Measurements from ENCODE around the gene DDX39A.

DDX39A gene

GRCh38 chr19:14450876-14451275 is 31.7 kb upstream of the DDX39A start:
- Histone ChIP-seq H3K27ac (ENCODE audit: low read depth, low read length) (no peak overlapping the region), H3K4me1 (ENCODE audit: control insufficient read depth in 1 of 2, insufficient read depth in 2 of 2, low read length in 2 of 2) (no peaks in the 10 kb centered on the region), H3K4me3 (ENCODE audit: low read depth, low read length) (no peak overlapping the region), H2AK5ac (ENCODE audit: low read length) (no peak overlapping the region), H2BK120ac (ENCODE audit: insufficient read depth, low read length, poor library complexity) (no peak overlapping the region), H4K12ac (ENCODE audit: low read depth, low read length) (no peak overlapping the region), H3K4me2 (ENCODE audit: low read length) (no peak overlapping the region), H3K9me3 (ENCODE audit: insufficient read depth, low read depth, low read length) (peaks cover 6% of the 10 kb centered on the region), H3K9ac (ENCODE audit: low read length) (no peak overlapping the region), H3K4ac (ENCODE audit: low read depth, low read length) (no peak overlapping the region), H3K18ac (ENCODE audit: low read length) (no peak overlapping the region), H4K8ac (ENCODE audit: low read depth, low read length) (no peak overlapping the region), H2BK5ac (ENCODE audit: low read depth, low read length, poor library complexity) (no peak overlapping the region), H3K79me2 (ENCODE audit: control insufficient read depth, insufficient read depth, low read length, poor library complexity) (no peaks in the 10 kb centered on the region), H3K27me3 (ENCODE audit: insufficient read depth, low read length) (no peaks in the 10 kb centered on the region), H2AFZ (ENCODE audit: insufficient read depth, low read length, poor library complexity) (no peak overlapping the region), H3K79me1 (ENCODE audit: low read length) (no peaks in the 10 kb centered on the region), H2BK12ac (ENCODE audit: low read length) (no peak overlapping the region), H4K91ac (ENCODE audit: low read depth, low read length) (no peak overlapping the region), H3K14ac (ENCODE audit: low read length) (no peak overlapping the region), H3K23ac (ENCODE audit: low read length) (no peak overlapping the region), H3K36me3 (ENCODE audit: control insufficient read depth in 1 of 2, insufficient read depth in 2 of 2, low read length in 2 of 2) (peaks cover 14 to 20% of the 10 kb centered on the region in 2 experiments)
- no peak for DNase-seq
- WGBS (ENCODE audit: extremely low coverage, insufficient coverage, insufficient read length): no CpG with 5 or more reads among the region's 19 CpGs

DNA sequence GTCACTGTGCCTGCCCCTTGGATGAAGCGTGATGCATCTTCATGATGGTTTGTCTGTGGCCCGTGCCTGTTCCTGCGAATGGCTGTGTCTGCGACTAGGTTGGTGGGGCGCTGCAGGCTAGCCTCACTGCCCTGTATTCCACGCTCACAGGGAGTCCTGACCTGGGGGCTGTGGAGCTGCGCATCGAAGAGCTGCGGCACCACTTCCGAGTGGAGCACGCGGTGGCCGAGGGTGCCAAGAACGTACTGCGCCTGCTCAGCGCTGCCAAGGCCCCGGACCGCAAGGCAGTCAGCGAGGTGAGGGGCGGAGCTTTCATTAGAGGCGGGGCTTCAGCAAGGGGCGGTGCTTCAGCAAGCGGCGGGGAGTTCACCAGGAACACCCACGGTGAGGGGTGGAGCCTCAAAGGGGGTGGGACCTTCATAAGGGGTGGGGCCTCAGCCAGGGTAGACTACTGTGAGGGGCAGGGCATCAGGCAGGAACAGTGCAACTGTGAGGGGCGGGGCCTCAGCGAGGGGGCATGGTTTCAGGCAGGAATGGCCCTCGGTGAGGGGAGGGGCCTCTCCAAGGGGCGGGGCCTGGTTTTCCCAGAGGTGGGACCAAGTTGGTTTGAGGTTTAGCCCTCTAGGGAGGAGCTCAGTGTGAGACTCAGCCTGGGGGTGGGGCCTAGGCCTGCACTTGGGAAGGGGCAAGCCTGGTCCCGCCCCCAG is 31.2 kb upstream of the DDX39A start:
- Histone ChIP-seq H3K4me1 (ENCODE audit: control insufficient read depth in 1 of 2, insufficient read depth in 2 of 2, low read length in 2 of 2) (no peaks in the 10 kb centered on the region), H3K4me3 (ENCODE audit: low read depth, low read length) (no peak overlapping the region), H4K8ac (ENCODE audit: low read depth, low read length) (no peak overlapping the region), H3K79me2 (ENCODE audit: control insufficient read depth, insufficient read depth, low read length, poor library complexity) (no peaks in the 10 kb centered on the region), H4K91ac (ENCODE audit: low read depth, low read length) (no peak overlapping the region), H2BK120ac (ENCODE audit: insufficient read depth, low read length, poor library complexity) (no peak overlapping the region), H3K23ac (ENCODE audit: low read length) (no peak overlapping the region), H3K9ac (ENCODE audit: low read length) (no peak overlapping the region), H2AK5ac (ENCODE audit: low read length) (no peak overlapping the region), H3K9me3 (ENCODE audit: insufficient read depth, low read depth, low read length) (peaks cover 6% of the 10 kb centered on the region), H3K4ac (ENCODE audit: low read depth, low read length) (no peak overlapping the region), H3K14ac (ENCODE audit: low read length) (no peak overlapping the region), H3K27ac (ENCODE audit: low read depth, low read length) (no peak overlapping the region), H3K18ac (ENCODE audit: low read length) (no peak overlapping the region), H3K27me3 (ENCODE audit: insufficient read depth, low read length) (no peaks in the 10 kb centered on the region), H2BK5ac (ENCODE audit: low read depth, low read length, poor library complexity) (no peak overlapping the region), H4K12ac (ENCODE audit: low read depth, low read length) (no peak overlapping the region), H3K79me1 (ENCODE audit: low read length) (no peaks in the 10 kb centered on the region), H2BK12ac (ENCODE audit: low read length) (no peak overlapping the region), H2AFZ (ENCODE audit: insufficient read depth, low read length, poor library complexity) (no peak overlapping the region), H3K4me2 (ENCODE audit: low read length) (no peak overlapping the region), H3K36me3 (ENCODE audit: control insufficient read depth in 1 of 2, insufficient read depth in 2 of 2, low read length in 2 of 2) (peaks cover 14 to 20% of the 10 kb centered on the region in 2 experiments)
- DNase-seq: peak in 1 of 2 donors; percentile 44
- WGBS (ENCODE audit: extremely low coverage, insufficient coverage, insufficient read length): no CpG with 5 or more reads among the region's 30 CpGs

DNA sequence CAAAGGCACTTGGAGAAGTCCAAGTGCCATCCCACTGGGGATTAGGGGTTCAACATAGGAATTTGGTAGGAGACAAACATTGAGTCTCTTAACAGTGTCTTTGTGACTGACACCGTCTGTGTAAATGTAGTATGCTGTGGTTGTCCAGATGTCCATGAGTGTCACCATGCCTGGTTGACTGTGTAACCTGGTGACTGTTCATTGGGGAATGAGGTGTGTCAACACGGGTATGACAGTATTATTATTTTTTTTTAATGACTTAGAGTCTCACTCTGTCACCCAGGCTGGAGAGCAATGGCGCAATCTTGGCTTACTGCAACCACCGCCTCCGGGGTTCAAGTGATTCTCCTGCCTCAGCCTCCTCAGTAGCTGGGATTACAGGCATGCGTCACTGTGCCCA is 30.2 kb upstream of the DDX39A start:
- Histone ChIP-seq H3K4me2 (ENCODE audit: low read length) (no peak overlapping the region), H3K9me3 (ENCODE audit: insufficient read depth, low read depth, low read length) (peaks cover 6% of the 10 kb centered on the region), H4K8ac (ENCODE audit: low read depth, low read length) (no peak overlapping the region), H3K27ac (ENCODE audit: low read depth, low read length) (no peak overlapping the region), H3K18ac (ENCODE audit: low read length) (no peak overlapping the region), H3K27me3 (ENCODE audit: insufficient read depth, low read length) (no peaks in the 10 kb centered on the region), H2BK5ac (ENCODE audit: low read depth, low read length, poor library complexity) (no peak overlapping the region), H3K4me3 (ENCODE audit: low read depth, low read length) (no peak overlapping the region), H3K14ac (ENCODE audit: low read length) (no peak overlapping the region), H3K4me1 (ENCODE audit: control insufficient read depth in 1 of 2, insufficient read depth in 2 of 2, low read length in 2 of 2) (no peaks in the 10 kb centered on the region), H2BK120ac (ENCODE audit: insufficient read depth, low read length, poor library complexity) (no peak overlapping the region), H2AK5ac (ENCODE audit: low read length) (no peak overlapping the region), H3K9ac (ENCODE audit: low read length) (no peak overlapping the region), H3K79me2 (ENCODE audit: control insufficient read depth, insufficient read depth, low read length, poor library complexity) (no peaks in the 10 kb centered on the region), H2AFZ (ENCODE audit: insufficient read depth, low read length, poor library complexity) (no peak overlapping the region), H3K79me1 (ENCODE audit: low read length) (no peaks in the 10 kb centered on the region), H4K12ac (ENCODE audit: low read depth, low read length) (no peak overlapping the region), H3K36me3 (ENCODE audit: control insufficient read depth in 1 of 2, insufficient read depth in 2 of 2, low read length in 2 of 2) (peaks cover 18 to 24% of the 10 kb centered on the region in 2 experiments), H4K91ac (ENCODE audit: low read depth, low read length) (no peak overlapping the region), H3K4ac (ENCODE audit: low read depth, low read length) (no peak overlapping the region), H2BK12ac (ENCODE audit: low read length) (no peak overlapping the region), H3K23ac (ENCODE audit: low read length) (no peak overlapping the region)
- peak; percentile 90 to 92 for DNase-seq
- WGBS (ENCODE audit: extremely low coverage, insufficient coverage, insufficient read length): no CpG with 5 or more reads among the region's 6 CpGs

DNA sequence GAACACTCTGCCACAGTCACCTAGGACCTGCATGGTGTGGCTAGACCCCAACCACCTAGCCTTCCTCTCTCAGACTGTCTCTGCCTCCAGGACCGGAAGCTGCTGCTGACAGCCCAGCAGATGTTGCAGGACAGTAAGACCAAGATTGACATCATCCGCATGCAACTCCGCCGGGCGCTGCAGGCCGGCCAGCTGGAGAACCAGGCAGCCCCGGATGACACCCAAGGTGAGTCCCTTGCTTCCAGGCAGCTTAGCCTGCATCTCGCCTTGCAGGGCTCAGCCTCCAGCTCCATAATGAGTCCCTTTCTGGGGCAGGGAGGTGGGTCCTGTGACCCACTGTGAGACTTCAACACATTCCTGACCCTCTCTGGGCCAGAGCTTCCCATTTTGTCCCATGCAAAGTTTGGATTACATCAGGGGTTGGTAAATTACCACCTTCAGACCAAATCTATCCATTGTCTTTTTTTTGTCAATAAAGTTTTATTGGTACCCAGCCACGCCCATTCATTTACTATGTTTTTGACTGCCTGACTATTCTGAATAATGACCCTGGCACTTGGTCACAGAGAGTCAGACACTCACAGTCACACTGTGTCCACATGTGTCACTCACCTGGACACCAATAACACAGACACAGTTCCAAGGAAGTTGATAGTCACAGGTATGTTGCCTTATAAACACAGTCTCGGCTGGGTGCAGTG is 27.3 kb upstream of the DDX39A start:
- no peak overlapping the region for H3K4me3 ChIP-seq (ENCODE audit: low read depth, low read length)
- no peaks in the 10 kb centered on the region for H3K27me3 ChIP-seq (ENCODE audit: insufficient read depth, low read length)
- peaks cover 14% of the 10 kb centered on the region for H3K9me3 ChIP-seq (ENCODE audit: insufficient read depth, low read depth, low read length)
- H4K8ac ChIP-seq (ENCODE audit: low read depth, low read length): no peak overlapping the region
- H3K36me3 ChIP-seq (ENCODE audit: control insufficient read depth in 1 of 2, insufficient read depth in 2 of 2, low read length in 2 of 2): peaks cover 35 to 42% of the 10 kb centered on the region in 2 experiments
- H3K27ac ChIP-seq (ENCODE audit: low read depth, low read length): no peak overlapping the region
- no peaks in the 10 kb centered on the region for H3K4me1 ChIP-seq (ENCODE audit: control insufficient read depth in 1 of 2, insufficient read depth in 2 of 2, low read length in 2 of 2)
- no CpG with 5 or more reads among the region's 10 CpGs for WGBS (ENCODE audit: extremely low coverage, insufficient coverage, insufficient read length)
- no peak overlapping the region for H2BK12ac ChIP-seq (ENCODE audit: low read length)
- no peak overlapping the region for H2BK5ac ChIP-seq (ENCODE audit: low read depth, low read length, poor library complexity)
- H3K9ac ChIP-seq (ENCODE audit: low read length): no peak overlapping the region
- H3K79me2 ChIP-seq (ENCODE audit: control insufficient read depth, insufficient read depth, low read length, poor library complexity): no peaks in the 10 kb centered on the region
- H3K14ac ChIP-seq (ENCODE audit: low read length): no peak overlapping the region
- H2AFZ ChIP-seq (ENCODE audit: insufficient read depth, low read length, poor library complexity): no peak overlapping the region
- no peak overlapping the region for H2AK5ac ChIP-seq (ENCODE audit: low read length)
- H3K4ac ChIP-seq (ENCODE audit: low read depth, low read length): no peak overlapping the region
- H4K12ac ChIP-seq (ENCODE audit: low read depth, low read length): no peak overlapping the region
- H3K23ac ChIP-seq (ENCODE audit: low read length): no peak overlapping the region
- no peak overlapping the region for H4K91ac ChIP-seq (ENCODE audit: low read depth, low read length)
- no peaks in the 10 kb centered on the region for H3K79me1 ChIP-seq (ENCODE audit: low read length)
- DNase-seq: peak in 1 of 2 donors; percentile 64
- no peak overlapping the region for H2BK120ac ChIP-seq (ENCODE audit: insufficient read depth, low read length, poor library complexity)
- H3K18ac ChIP-seq (ENCODE audit: low read length): no peak overlapping the region
- H3K4me2 ChIP-seq (ENCODE audit: low read length): no peak overlapping the region

Data from trophoblast cell (in vitro differentiated cells and primary cell).